ENCODE results near the gene CEP250.

CEP250 gene

GRCh38 chr20:35497780-35498189 lies 42.4 kb downstream of the CEP250 start:
- POLR2A ChIA-PET: interaction anchor here (0.5 kb wide), 1 partner anchor 37 kb away, joined by 4 read pairs; no protein-coding TSS in a partner anchor
- no peaks in the 10 kb centered on the region for H3K4me1 ChIP-seq (ENCODE audit: control insufficient read depth, insufficient read depth, low read length)
- CTCF ChIA-PET: interaction anchor here (2.0 kb wide), 1 partner anchor 34 kb away, joined by 7 read pairs; no protein-coding TSS in a partner anchor
- TF ChIP-seq GLI2 (tag by site-specific recombination; IDR thresholded peaks at IDR 0.05; ENCODE audit: borderline replicate concordance, low read depth) (no peak), ZNF560 (tag by site-specific recombination; IDR thresholded peaks at IDR 0.05; ENCODE audit: borderline replicate concordance) (no peak), EGR2 (tag by site-specific recombination; IDR thresholded peaks at IDR 0.05; ENCODE audit: low read depth) (no peak), ZFP69B (tag by site-specific recombination; IDR thresholded peaks at IDR 0.05) (no peak), ZNF561 (tag by site-specific recombination; IDR thresholded peaks at IDR 0.05; ENCODE audit: borderline replicate concordance) (no peak), ZNF777 (tag by site-specific recombination; IDR thresholded peaks at IDR 0.05; ENCODE audit: borderline replicate concordance) (no peak), ZNF366 (tag by site-specific recombination; conservative IDR thresholded peaks at IDR 0.05) (no peak), ZNF76 (tag by site-specific recombination; IDR thresholded peaks at IDR 0.05; ENCODE audit: borderline replicate concordance, low read depth) (no peak)
- H3K27ac ChIP-seq (ENCODE audit: extremely low read depth, low read depth, low read length): no peak overlapping the region
- no peak overlapping the region for H3K4me3 ChIP-seq (ENCODE audit: low read depth, low read length)
- H3K9me3 ChIP-seq (ENCODE audit: control insufficient read depth, insufficient read depth, low read depth, low read length): no peaks in the 10 kb centered on the region
- peaks cover 23 to 100% of the 10 kb centered on the region in 2 experiments; a peak in 2 of 3 replicates for H3K36me3 ChIP-seq (ENCODE audit: control insufficient read depth in 2 of 2, insufficient read depth in 1 of 2, low read length in 2 of 2)

DNA sequence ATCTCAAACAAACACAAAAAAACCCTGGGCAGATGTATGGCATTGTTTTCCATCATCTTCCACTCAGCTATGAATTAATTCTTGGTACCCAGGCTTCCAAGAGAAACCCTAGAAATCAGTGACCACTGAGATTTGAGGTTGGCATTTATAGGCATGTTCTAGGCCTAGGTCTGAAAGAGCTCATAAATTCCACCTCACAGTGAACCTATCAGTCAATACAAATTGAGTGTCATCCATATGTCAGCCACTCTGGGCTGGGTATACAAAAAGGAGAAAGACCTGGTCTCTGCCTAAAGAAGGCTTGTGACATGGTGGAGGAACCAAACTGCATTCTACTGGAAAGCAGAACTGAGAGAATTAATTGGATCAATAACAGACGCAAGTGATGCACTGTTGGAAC lies 43.9 kb downstream of the CEP250 start:
- no peaks in the 10 kb centered on the region for H3K9me3 ChIP-seq (ENCODE audit: control insufficient read depth, insufficient read depth, low read depth, low read length)
- ChIA-PET POLR2A (no interaction called here), CTCF (interaction anchor here (0.8 to 0.9 kb wide), 2 partner anchors 19 to 36 kb away, joined by 3 to 4 read pairs; no protein-coding TSS in a partner anchor)
- H3K4me3 ChIP-seq (ENCODE audit: low read depth, low read length): no peak overlapping the region
- TF ChIP-seq ZNF423 (tag by site-specific recombination; IDR thresholded peaks at IDR 0.05): no peak
- no peak for TF ChIP-seq ZNF174 (tag by site-specific recombination; IDR thresholded peaks at IDR 0.05)
- TF ChIP-seq ZNF624 (tag by site-specific recombination; IDR thresholded peaks at IDR 0.05): no peak
- no peak for TF ChIP-seq ZNF658 (tag by site-specific recombination; IDR thresholded peaks at IDR 0.05)
- no peak for TF ChIP-seq ZNF776 (tag by site-specific recombination; IDR thresholded peaks at IDR 0.05; ENCODE audit: borderline replicate concordance)
- peaks cover 16 to 100% of the 10 kb centered on the region in 2 experiments; a peak in 2 of 3 replicates for H3K36me3 ChIP-seq (ENCODE audit: control insufficient read depth in 2 of 2, insufficient read depth in 1 of 2, low read length in 2 of 2)
- no peaks in the 10 kb centered on the region for H3K4me1 ChIP-seq (ENCODE audit: control insufficient read depth, insufficient read depth, low read length)
- H3K27ac ChIP-seq (ENCODE audit: extremely low read depth, low read depth, low read length): no peak overlapping the region

- H3K9me3 ChIP-seq (ENCODE audit: control insufficient read depth, insufficient read depth, low read depth, low read length): no peaks in the 10 kb centered on the region
- H3K36me3 ChIP-seq (ENCODE audit: control insufficient read depth in 2 of 2, insufficient read depth in 1 of 2, low read length in 2 of 2): peaks cover 12 to 100% of the 10 kb centered on the region in 2 experiments; a peak in 2 of 3 replicates
- TF ChIP-seq GLIS1 (tag by site-specific recombination; IDR thresholded peaks at IDR 0.05) (no peak), ZNF292 (tag by site-specific recombination; IDR thresholded peaks at IDR 0.05; ENCODE audit: borderline replicate concordance, low read depth) (no peak), ZNF416 (tag by site-specific recombination; IDR thresholded peaks at IDR 0.05) (no peak), ZNF214 (tag by site-specific recombination; IDR thresholded peaks at IDR 0.05; ENCODE audit: borderline replicate concordance) (no peak), ZNF121 (tag by site-specific recombination; IDR thresholded peaks at IDR 0.05) (no peak), ZBTB26 (tag by site-specific recombination; optimal IDR thresholded peaks at IDR 0.05) (no peak), ZNF16 (tag by site-specific recombination; IDR thresholded peaks at IDR 0.05; ENCODE audit: low read depth) (no peak)
- TF ChIP-seq, protein P1, sequence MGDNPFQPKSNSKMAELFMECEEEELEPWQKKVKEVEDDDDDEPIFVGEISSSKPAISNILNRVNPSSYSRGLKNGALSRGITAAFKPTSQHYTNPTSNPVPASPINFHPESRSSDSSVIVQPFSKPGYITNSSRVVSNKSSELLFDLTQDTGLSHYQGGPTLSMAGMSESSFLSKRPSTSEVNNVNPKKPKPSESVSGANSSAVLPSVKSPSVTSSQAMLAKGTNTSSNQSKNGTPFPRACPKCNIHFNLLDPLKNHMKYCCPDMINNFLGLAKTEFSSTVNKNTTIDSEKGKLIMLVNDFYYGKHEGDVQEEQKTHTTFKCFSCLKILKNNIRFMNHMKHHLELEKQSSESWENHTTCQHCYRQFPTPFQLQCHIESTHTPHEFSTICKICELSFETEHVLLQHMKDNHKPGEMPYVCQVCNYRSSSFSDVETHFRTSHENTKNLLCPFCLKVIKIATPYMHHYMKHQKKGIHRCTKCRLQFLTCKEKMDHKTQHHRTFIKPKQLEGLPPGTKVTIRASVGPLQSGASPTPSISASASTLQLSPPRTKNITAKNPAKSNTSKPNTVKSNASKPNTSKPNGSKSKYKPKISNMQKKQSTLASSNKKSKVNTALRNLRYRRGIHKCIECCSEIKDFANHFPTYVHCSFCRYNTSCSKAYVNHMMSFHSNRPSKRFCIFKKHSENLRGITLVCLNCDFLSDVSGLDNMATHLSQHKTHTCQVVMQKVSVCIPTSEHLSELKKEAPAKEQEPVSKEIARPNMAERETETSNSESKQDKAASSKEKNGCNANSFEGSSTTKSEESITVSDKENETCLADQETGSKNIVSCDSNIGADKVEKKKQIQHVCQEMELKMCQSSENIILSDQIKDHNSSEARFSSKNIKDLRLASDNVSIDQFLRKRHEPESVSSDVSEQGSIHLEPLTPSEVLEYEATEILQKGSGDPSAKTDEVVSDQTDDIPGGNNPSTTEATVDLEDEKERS (tag by site-specific recombination; IDR thresholded peaks at IDR 0.05): no peak
- TF ChIP-seq, protein P2, sequence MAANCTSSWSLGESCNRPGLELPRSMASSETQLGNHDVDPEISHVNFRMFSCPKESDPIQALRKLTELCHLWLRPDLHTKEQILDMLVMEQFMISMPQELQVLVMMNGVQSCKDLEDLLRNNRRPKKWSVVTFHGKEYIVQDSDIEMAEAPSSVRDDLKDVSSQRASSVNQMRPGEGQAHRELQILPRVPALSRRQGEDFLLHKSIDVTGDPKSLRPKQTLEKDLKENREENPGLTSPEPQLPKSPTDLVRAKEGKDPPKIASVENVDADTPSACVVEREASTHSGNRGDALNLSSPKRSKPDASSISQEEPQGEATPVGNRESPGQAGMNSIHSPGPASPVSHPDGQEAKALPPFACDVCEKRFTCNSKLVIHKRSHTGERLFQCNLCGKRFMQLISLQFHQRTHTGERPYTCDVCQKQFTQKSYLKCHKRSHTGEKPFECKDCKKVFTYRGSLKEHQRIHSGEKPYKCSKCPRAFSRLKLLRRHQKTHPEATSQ (tag by site-specific recombination; IDR thresholded peaks at IDR 0.05): no peak
- TF ChIP-seq, protein P3, sequence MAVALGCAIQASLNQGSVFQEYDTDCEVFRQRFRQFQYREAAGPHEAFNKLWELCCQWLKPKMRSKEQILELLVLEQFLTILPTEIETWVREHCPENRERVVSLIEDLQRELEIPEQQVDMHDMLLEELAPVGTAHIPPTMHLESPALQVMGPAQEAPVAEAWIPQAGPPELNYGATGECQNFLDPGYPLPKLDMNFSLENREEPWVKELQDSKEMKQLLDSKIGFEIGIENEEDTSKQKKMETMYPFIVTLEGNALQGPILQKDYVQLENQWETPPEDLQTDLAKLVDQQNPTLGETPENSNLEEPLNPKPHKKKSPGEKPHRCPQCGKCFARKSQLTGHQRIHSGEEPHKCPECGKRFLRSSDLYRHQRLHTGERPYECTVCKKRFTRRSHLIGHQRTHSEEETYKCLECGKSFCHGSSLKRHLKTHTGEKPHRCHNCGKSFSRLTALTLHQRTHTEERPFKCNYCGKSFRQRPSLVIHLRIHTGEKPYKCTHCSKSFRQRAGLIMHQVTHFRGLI (tag by site-specific recombination; IDR thresholded peaks at IDR 0.05): no peak
- POLR2A ChIA-PET: no interaction called here
- CTCF ChIA-PET: interaction anchor here (0.5 to 1.4 kb wide), 3 partner anchors 18 to 460 kb away, joined by 3 to 4 read pairs (median 3); no protein-coding TSS in a partner anchor
- H3K4me3 ChIP-seq (ENCODE audit: low read depth, low read length): no peak overlapping the region
- H3K4me1 ChIP-seq (ENCODE audit: control insufficient read depth, insufficient read depth, low read length): no peaks in the 10 kb centered on the region
- no peak overlapping the region for H3K27ac ChIP-seq (ENCODE audit: extremely low read depth, low read depth, low read length)
These were observed 47.0 kb downstream of the CEP250 start for GRCh38 chr20:35502352-35502751.

Data from HEK293 (cell line).